Jurkat, Clone E6-1 (cell line): Measurements from ENCODE around the gene AATF.
"Not testable (repeated sequence)": the region's sequence is repeated elsewhere in the genome, so short reads cannot be mapped to it uniquely, and the experiment has no call there.

Experiments
- DNase-seq: peaks from one replicate; pipeline ENCODE4 v3.0.0-alpha.2; 2011; ENCODE audit warnings: low read depth, low spot score
- H3K4me3 ChIP-seq: 2 replicates; pipeline ENCODE4 v1.5.1; 2011; ENCODE audit warnings: mild to moderate bottlenecking, low read length, control low read depth, moderate library complexity

AATF gene

DNA sequence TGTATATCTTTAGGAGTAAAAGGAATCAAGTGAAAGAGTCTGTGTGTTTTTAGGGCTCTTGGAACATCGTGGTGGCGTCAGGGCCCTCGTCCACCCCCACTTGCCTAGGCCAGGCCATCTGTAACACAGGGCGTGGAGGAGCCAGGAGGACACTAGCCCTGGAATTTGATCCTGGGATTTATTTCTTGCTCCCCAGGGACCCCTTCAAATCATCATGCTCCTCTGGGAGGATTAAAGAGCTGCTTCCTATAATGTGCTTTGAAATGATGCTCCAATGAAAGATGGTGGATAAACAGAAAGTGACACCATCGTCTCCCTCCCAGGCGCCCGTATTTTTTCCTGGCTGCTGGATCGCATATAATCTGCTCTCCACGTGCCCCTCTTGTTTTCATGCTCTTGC lies 113.3 kb downstream of the AATF start:
- H3K4me3 ChIP-seq, result no peak overlapping the region
- no peak for DNase-seq

GRCh38 chr17:37064206-37064605 lies 115.5 kb downstream of the AATF start:
- no peak for DNase-seq
- H3K4me3 ChIP-seq, result no peak overlapping the region

- no peak overlapping the region for H3K4me3 ChIP-seq
- DNase-seq, result no peak
Measured at GRCh38 chr17:37064956-37065355, 116.2 kb downstream of the AATF start.

DNA sequence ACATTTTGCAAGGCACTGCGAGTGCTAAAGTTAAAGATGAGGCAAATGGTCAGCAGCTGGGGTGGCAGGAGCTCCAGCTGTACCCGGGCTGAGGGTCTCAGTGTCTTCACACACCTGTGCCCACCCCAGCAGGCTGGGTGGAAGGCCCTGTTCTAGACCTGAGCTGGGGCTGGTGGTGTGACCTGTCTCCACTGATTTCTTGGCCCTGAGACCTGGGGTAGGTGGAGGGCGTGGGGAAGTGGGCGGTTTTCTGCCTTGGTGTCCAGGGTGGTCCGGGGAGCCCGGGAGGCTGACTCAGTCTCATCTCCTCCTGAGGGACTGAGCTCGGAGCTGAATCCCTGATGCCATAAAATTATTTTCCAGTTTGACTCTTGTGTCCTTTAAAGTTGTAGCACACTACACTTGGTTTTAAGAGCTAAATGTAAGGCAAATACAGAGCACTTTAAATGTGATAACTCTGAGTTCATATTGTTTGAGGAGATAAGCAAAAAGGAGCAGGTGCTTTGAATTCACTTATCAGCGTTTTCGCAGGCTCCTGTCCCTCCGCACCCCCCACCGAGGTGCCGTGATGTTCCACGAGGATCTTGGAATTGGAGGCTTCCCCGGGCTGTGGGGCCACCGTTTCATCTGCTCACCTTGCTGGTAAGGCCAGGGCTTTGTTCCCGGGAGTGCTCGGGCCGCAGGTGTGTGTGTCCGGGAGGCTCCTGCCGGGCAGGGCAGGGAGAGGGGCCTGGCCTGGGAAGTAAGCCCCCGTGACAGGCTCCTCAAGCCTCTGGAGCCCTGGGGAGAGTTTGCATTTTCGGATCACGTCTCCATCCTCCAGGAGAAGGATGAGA lies 117.0 kb downstream of the AATF start:
- no peak for DNase-seq
- no peak overlapping the region for H3K4me3 ChIP-seq

- no peak overlapping the region for H3K4me3 ChIP-seq
- no peak for DNase-seq
Measured at GRCh38 chr17:37066322-37067255, 117.8 kb downstream of the AATF start.

DNA sequence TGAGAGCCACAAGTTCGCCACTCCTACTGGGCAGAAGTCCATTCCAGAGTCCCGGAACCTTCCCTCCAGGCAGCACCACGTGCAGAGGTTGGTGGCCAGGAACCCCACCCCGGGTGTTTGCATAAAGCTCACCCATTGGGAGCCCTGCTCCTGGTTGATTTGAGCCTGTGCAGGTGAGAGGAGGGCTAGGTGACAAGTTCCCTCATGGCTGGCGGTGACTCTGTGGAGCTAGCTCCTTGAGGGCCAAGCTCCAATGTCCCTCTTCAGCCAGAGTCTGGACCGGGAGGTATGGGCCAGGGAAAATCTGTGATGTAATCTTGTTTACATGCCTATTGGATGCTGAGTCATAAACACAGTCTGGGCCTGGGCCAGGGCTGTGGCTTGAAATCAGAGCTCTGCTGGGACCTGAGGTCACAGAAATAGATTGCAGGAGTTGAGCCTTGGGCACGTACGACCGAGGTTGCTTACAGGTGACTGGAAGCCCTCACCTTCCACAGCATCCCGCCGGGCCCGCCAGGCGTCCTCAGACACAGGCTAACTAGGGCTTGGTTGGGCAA lies 118.9 kb downstream of the AATF start:
- DNase-seq, result no peak
- H3K4me3 ChIP-seq, result no peak overlapping the region

DNA sequence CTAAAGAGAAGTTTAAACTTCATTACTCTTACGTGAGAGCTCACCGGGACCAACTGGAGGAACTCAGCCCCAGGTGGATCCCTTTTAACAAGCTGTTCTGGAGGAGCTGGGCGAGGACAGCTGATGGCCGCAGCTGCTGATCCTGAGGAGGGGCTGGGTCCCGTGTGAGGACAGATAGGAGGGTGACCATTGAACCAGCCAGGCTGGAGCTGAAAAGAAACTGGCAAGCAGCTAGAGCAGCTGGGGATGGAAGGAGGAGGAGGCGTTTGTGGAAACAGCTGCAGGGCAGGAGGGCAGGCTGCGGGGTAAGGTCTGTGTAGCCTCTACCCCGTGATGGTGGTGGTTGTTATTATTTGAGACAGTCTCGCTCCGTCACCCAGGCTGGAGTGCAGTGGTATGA lies 119.5 kb downstream of the AATF start:
- no peak for DNase-seq
- H3K4me3 ChIP-seq, result no peak overlapping the region

DNA sequence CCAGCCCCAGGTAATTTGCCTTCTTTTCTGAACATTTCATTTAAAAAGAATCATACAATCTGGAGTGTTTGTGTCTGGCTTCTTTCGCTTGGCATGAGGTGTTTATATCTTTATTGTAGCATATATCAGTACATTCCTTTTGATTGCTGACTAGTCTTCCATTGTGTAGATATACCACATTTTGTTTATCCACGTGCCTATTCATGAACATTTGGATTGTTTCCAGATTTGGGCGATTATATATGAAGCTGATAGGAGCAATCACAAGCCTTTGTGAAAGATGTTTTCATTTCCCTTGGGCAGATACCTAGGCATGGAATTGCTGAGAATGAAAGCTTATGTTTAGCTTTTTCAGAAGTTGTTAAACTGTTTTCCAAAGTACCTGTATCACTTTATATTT lies 120.3 kb downstream of the AATF start:
- H3K4me3 ChIP-seq, result no peak overlapping the region
- no peak for DNase-seq

GRCh38 chr17:37073464-37073863 lies 124.7 kb downstream of the AATF start:
- DNase-seq, result not testable (repeated sequence)

DNA sequence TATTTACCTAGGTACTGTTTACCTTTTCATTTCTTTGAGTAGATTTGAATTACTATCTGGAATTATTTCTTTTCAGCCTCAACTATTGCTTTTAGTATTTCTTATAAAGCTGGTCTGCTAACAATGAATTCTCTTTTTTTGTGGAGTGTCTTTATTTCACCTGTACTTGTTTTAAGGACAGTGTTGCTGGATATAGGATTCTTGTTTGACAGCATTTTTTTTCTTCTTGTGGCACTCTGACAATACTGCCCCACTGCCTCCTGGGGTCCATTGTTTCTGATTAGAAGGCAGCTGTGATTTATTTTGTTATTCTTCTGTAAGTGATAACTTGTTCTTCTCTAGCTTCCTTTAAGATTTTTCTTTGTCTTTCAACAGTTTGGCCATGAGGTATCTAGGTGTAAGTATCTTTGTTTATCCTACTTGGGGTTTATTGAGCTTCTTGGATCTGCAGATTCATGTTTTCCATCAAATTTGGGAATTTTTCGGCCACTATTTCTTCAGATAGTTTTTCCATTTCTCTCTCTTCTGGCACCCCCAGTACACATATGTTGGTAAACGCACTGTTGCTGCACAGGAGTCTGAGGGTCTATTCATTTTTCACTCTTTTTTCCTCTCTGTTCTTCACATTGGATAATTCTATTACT lies 130.4 kb downstream of the AATF start:
- no peak overlapping the region for H3K4me3 ChIP-seq

More at GRCh38 chr17:37073464-37073863, 124.7 kb downstream of the AATF start:
- H3K4me3 ChIP-seq, result not testable (repeated sequence)

DNA sequence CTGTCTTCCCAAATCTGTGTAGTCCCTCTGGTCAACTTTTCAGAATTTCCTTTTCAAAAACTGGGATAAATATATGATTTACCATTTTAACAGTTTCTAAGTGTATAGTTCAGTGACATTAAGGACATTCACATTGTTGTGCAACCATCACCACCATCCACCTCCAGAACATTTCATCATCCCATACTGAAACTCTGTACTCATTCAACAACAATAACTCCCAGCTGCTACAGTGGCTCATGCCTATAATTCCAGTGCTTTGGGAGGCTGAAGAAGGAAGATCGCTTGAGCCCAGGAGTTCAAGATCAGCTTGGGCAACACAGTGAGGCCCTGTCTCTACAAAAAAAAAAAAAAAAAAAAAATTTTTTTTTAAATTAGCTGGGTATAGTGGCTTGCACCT lies 131.0 kb downstream of the AATF start:
- no peak overlapping the region for H3K4me3 ChIP-seq
- DNase-seq, result no peak

More for the DNA sequence above, 130.4 kb downstream of the AATF start:
- DNase-seq, result no peak

DNA sequence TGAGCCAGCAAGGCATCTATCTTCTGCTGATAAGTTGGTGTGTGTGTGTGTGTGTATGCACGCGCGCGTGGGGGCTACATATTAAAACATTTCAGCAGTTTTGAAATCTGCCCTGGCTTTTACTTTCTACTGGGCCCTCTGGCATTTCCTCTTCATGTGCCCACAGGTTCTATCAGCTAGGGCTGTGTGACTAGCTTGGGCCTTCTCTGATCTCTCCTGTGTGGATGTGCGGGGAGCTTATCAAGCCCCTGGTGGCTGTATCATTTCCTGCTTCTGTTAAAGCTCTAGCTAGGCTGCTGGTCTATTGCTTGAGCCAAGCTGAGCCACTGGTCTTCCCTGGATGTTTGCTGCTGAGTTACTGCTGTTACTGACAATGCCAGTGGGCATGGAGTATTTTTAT lies 132.5 kb downstream of the AATF start:
- H3K4me3 ChIP-seq, result no peak overlapping the region
- DNase-seq, result peak; percentile 46

- DNase-seq, result no peak
- H3K4me3 ChIP-seq, result no peak overlapping the region
Measured at GRCh38 chr17:37082311-37082860, 133.6 kb downstream of the AATF start.

- no peak for DNase-seq
- H3K4me3 ChIP-seq, result no peak overlapping the region
Measured at GRCh38 chr17:37082985-37083384, 134.2 kb downstream of the AATF start.

DNA sequence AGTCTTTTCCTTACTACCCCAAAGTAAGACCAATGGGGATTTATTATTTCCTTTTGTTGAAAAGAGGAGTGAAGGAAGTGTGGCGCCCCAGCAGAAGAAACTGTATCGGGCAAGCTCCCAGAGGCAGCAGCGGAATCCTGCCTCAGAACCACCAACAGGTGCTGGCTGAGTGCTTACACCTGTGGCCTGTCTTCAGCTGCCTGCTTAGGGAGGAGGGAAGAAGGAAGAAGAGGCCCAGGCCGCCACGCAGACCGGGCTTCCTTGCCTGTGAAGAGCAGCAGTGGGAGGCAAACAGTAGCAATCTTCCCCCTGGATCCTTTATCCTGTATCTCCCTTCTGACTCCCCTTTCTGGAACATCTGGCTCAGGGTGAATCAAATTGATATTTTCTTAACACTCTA lies 134.7 kb downstream of the AATF start:
- H3K4me3 ChIP-seq, result no peak overlapping the region
- DNase-seq, result no peak

DNA sequence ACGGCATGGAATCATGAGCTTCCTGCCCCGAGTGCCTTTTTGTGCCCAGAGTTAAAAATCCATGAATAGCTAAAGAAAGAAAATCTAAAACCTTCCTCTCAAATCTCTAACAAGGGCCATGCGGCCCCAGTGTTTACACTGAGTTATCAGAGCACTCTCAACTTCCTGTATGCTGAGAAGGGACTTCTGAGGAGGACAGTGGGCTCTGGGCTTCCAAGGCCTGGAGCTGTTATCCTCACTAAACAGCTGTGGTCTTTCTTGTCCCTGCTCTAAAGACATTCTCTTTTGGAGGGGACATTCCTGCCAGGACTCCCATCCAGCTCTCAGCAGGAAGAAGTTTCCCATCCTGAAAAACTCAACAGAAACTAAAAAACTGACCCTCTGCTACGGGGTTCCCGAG lies 135.6 kb downstream of the AATF start:
- DNase-seq, result no peak
- H3K4me3 ChIP-seq, result no peak overlapping the region

- DNase-seq, result no peak
- no peak overlapping the region for H3K4me3 ChIP-seq
Measured at GRCh38 chr17:37086334-37086733, 137.6 kb downstream of the AATF start.

GRCh38 chr17:37086948-37087347 lies 138.2 kb downstream of the AATF start:
- no peak for DNase-seq
- H3K4me3 ChIP-seq, result no peak overlapping the region

DNA sequence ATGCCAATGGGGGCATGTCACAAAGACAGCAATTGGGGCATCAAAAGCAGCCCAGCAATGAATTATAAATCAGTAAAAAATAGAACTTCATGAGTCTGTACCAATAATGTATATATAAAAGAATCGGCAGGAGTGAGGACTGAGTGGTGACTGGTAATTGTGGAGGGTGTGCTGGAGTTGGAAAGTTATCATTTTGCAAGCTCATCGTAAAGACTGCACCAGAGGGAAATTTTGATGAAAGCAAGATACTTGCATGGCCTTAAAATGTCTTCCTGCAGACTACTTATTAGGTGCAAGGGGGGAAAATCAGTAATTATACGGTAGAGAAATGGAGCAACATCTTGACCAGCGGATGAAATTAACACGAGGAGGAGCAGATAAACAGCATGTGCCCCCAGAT lies 138.9 kb downstream of the AATF start:
- DNase-seq, result no peak
- no peak overlapping the region for H3K4me3 ChIP-seq
